Uterus (tissue), 4 donors: ENCODE results near the gene BCL2L1. TPM values are rescaled to one million over a fixed set of nuclear protein-coding genes. Genes with fewer than 3 reads are reported as not detected.

Source experiments
- DNase-seq, 2 donors: peaks; one replicate each; pipeline ENCODE4 v3.0.0-alpha.2; 2019 to 2020
- H3K27ac ChIP-seq, 2 donors: fragments of 200-600 bp; sonication (generic); 1 replicate in 1 of 2; 2 replicates in 1 of 2; pipeline ENCODE4 v1.5.1; 2016 to 2018
- H3K27me3 ChIP-seq, 2 donors: fragments of 200-600 bp; sonication (generic); one replicate each; pipeline ENCODE4 v1.5.1; 2018 to 2019; ENCODE audit warnings: control low read depth in 1 of 2
- H3K36me3 ChIP-seq, 2 donors: fragments of 200-600 bp; sonication (generic); one replicate each; pipeline ENCODE4 v1.5.1; 2019; ENCODE audit warnings: control low read depth in 1 of 2
- H3K4me1 ChIP-seq, 2 donors: fragments of 200-600 bp; sonication (generic); one replicate each; pipeline ENCODE4 v1.5.1; 2018 to 2019; ENCODE audit warnings: control low read depth in 1 of 2
- H3K4me3 ChIP-seq, 2 donors: fragments of 200-600 bp; sonication (generic); 1 replicate in 1 of 2; 2 replicates in 1 of 2; pipeline ENCODE4 v1.5.1; 2018 to 2019; ENCODE audit warnings: mild to moderate bottlenecking in 1 of 2
- H3K9me3 ChIP-seq, 2 donors: fragments of 200-600 bp; sonication (generic); one replicate each; pipeline ENCODE4 v1.5.1; 2019; ENCODE audit warnings: control low read depth in 1 of 2
- CTCF ChIP-seq, 4 experiments: fragments of 200-600 bp in 2 of 4; fragments of 450-650 bp in 2 of 4; sonication (generic) in 2 of 4; IDR thresholded peaks; one replicate each; pipeline ENCODE4 v1.5.1; 2016 to 2019; ENCODE audit warnings: antibody characterized with exemption in 4 of 4, mild to moderate bottlenecking in 2 of 4, moderate library complexity in 1 of 4
- POLR2A ChIP-seq, 2 donors: fragments of 450-650 bp; IDR thresholded peaks; one replicate each; pipeline ENCODE4 v1.6.1; 2016; ENCODE audit warnings: antibody characterized with exemption in 2 of 2, mild to moderate bottlenecking in 1 of 2, moderate library complexity in 1 of 2
- intact Hi-C: fragments of 100-400 bp; cut with DNase I; formaldehyde crosslinking; loops from one replicate; pipeline ENCODE4 v1.15.1; 2023; ENCODE audit warnings: low total_unique reads
- total RNA-seq, 4 donors: library from RNA; depleted of rRNA in 3 of 4; stranded (reverse); fragments of >200 nt in 3 of 4; gene quantifications; one replicate each; pipeline versions ENCODE4 v1.1.0 to v1.2.4, GENCODE V29; 2014 to 2023
- donor health status: DM: yes; HTN: yes; CAD: no.

BCL2L1 gene
- total RNA-seq, 4 donors from 2014 or later: 35.0 to 113 (median 57.4) TPM

DNA sequence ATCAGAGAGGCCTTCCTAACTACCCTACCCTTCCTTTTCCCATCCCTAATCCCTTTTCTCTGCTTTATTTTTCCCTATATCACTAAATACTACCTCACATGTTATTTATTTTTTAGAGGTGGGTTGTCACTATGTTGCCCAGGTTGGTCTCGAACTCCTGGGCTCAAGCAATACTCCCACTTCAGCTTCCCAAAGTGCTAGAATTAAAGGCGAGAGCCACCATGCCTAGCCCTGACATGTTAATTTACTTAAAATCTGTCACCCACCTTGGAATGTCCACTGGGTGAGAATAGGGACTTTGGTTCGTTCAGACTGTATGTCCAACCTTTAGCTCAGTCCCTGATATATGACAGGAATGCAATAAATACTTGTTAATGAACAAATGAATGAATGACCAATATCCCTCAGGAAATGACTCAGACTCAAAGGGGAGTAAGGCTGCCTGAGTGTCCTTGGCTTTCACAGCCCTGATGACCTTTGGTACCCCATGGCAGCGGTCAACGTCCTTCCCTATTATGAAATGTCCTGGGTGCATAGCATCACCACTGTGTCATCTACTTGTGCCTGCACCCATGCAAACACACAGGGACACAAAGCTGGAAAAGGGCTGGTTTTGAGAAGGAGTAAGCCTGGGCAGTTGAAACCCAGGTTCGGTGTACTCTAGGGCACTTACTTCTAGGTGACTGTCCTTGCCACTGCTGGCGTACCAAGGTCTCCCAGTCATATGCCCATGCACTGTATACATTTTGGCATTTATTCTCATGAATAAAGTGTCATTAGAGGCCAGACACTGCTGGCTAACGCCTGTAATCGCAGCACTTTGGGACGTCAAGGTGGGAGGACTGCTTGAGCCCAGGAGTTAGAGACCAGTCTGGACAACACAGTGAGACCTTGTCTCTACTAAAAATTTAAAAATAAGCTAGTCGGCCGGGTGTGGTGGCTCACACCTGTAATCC is 26.5 kb downstream of the BCL2L1 start:
- Histone ChIP-seq H3K4me3 (no peak overlapping the region), H3K36me3 (no peaks in the 10 kb centered on the region), H3K27ac (no peak overlapping the region), H3K9me3 (no peaks in the 10 kb centered on the region), H3K27me3 (no peaks in the 10 kb centered on the region), H3K4me1 (peaks cover 0 to 9% of the 10 kb centered on the region in 2 donors)
- intact Hi-C loops: no loop called here
- TF ChIP-seq CTCF (IDR thresholded peaks at IDR 0.05) (no peak), POLR2A (IDR thresholded peaks at IDR 0.05) (no peak)
- no peak for DNase-seq

DNA sequence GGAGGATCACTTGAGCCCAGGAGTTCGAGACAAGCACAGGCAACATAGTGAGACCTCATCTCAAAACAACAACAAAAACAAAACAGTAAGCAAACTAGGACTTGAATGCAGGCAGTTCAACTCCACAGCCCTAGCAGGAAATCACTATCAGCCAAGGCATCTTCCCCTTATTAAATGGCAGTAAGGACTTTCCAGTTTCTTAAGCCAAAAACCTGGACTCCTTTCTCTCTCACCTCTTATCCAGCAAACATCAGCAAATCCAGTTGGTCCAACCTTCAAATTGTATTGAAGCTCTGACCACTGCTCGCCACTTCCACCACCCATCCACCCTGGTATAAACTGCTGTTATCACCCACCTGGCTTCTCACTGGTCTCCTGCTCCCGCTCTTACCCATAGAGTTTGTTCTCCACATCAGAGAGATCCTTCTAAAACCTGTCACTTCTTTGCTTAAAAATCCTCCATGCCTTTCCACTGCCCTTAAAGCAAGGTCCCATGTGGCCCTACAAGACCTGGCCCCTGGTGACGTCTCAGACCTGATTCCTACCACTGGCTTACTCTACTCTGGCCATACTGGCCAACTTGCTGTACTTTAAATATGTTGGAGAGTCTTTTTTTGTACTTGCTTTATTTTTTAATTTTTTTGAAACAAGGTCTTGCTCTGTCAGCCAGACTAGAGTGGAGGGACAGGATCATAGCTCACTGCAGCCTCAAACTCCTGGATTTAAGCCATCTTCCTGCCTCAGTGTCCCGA is 27.6 kb downstream of the BCL2L1 start:
- intact Hi-C loops: no loop called here
- Histone ChIP-seq H3K4me1 (peaks cover 0 to 9% of the 10 kb centered on the region in 2 donors), H3K27ac (no peak overlapping the region), H3K4me3 (no peak overlapping the region), H3K9me3 (no peaks in the 10 kb centered on the region), H3K36me3 (no peaks in the 10 kb centered on the region), H3K27me3 (no peaks in the 10 kb centered on the region)
- TF ChIP-seq POLR2A (IDR thresholded peaks at IDR 0.05) (no peak), CTCF (IDR thresholded peaks at IDR 0.05) (no peak)
- DNase-seq: no peak

GRCh38 chr20:31693987-31694661 is 28.5 kb downstream of the BCL2L1 start:
- Histone ChIP-seq H3K9me3 (no peaks in the 10 kb centered on the region), H3K27me3 (no peaks in the 10 kb centered on the region), H3K4me1 (peaks cover 0 to 4% of the 10 kb centered on the region in 2 donors), H3K27ac (no peak overlapping the region), H3K36me3 (no peaks in the 10 kb centered on the region), H3K4me3 (no peak overlapping the region)
- no peak for TF ChIP-seq CTCF (IDR thresholded peaks at IDR 0.05)
- no peak for TF ChIP-seq POLR2A (IDR thresholded peaks at IDR 0.05)
- DNase-seq: no peak
- intact Hi-C loops: no loop called here

DNA sequence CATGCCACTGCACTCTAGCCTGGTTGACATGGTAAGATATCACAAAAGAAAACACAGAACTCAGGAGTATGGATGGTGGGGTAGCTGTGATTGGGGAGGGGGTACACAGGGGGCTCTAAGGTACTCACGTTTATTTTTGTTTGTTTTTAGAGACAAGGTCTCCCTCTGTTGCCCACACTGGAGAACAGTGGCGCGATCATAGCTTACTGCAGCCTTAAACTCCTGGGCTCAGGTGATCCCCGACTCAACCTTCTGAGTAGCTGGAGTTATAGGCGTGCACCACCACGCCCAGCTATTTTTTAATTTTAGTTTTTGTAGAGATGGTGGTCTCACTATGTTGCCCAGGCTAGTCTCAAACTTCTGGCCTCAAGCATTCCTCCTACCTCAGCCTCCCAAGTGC is 29.3 kb downstream of the BCL2L1 start:
- intact Hi-C loops: no loop called here
- DNase-seq: no peak
- H3K27me3 ChIP-seq: no peaks in the 10 kb centered on the region
- H3K4me1 ChIP-seq: peaks cover 0 to 4% of the 10 kb centered on the region in 2 donors
- no peaks in the 10 kb centered on the region for H3K36me3 ChIP-seq
- no peaks in the 10 kb centered on the region for H3K9me3 ChIP-seq
- no peak overlapping the region for H3K27ac ChIP-seq
- no peak overlapping the region for H3K4me3 ChIP-seq
- no peak for TF ChIP-seq POLR2A (IDR thresholded peaks at IDR 0.05)
- TF ChIP-seq CTCF (IDR thresholded peaks at IDR 0.05): no peak
